Esophagus muscularis mucosa (tissue), 4 donors: ENCODE data around the gene PDE12. TPM values are rescaled to one million over a fixed set of nuclear protein-coding genes. Genes with fewer than 3 reads are reported as not detected.
"Not testable (repeated sequence)": the region's sequence is repeated elsewhere in the genome, so short reads cannot be mapped to it uniquely, and the experiment has no call there.

Experiments used
- DNase-seq: peaks from one replicate; pipeline ENCODE4 v3.0.0-alpha.2; 2017; ENCODE audit errors: extremely low spot score
- H3K27ac ChIP-seq, 4 donors: fragments of 200-600 bp; sonication (generic); replicated peaks in 1 of 4; 1 replicate in 3 of 4; 2 replicates in 1 of 4; pipeline ENCODE4 v1.5.1; 2016 to 2019; ENCODE audit warnings: mild to moderate bottlenecking in 1 of 4
- H3K27me3 ChIP-seq, 4 donors: fragments of 200-600 bp; sonication (generic); one replicate each; pipeline versions ENCODE4 v1.5.1 to v1.6.0; 2016 to 2019
- H3K36me3 ChIP-seq, 4 donors: fragments of 200-600 bp; sonication (generic); one replicate each; pipeline ENCODE4 v1.5.1; 2016 to 2019
- H3K4me1 ChIP-seq, 4 donors: fragments of 200-600 bp; sonication (generic); one replicate each; pipeline ENCODE4 v1.5.1; 2016 to 2019
- H3K4me3 ChIP-seq, 4 donors: fragments of 200-600 bp; sonication (generic); 1 replicate in 2 of 4; 2 replicates in 2 of 4; pipeline ENCODE4 v1.5.1; 2016 to 2019; ENCODE audit warnings: mild to moderate bottlenecking in 4 of 4, moderate library complexity in 1 of 4
- H3K9me3 ChIP-seq, 4 donors: fragments of 200-600 bp; sonication (generic); 1 replicate in 3 of 4; 2 replicates in 1 of 4; pipeline ENCODE4 v1.5.1; 2016 to 2019
- EP300 ChIP-seq: sonication (generic); formaldehyde crosslinking; IDR thresholded peaks from one replicate; pipeline ENCODE4 v1.6.1; 2017; ENCODE audit warnings: antibody characterized with exemption
- POLR2A ChIP-seq: fragments of 450-650 bp; IDR thresholded peaks from one replicate; pipeline ENCODE4 v1.6.1; 2017; ENCODE audit warnings: antibody characterized with exemption, moderate library complexity, mild to moderate bottlenecking, low read depth
- POLR2AphosphoS5 ChIP-seq, 2 donors: sonication (generic); formaldehyde crosslinking; IDR thresholded peaks; one replicate each; pipeline ENCODE4 v1.6.1; 2017; ENCODE audit warnings: antibody characterized with exemption in 2 of 2
- WGBS: methylation state at CpG from one replicate; pipeline ENCODE4 v1.1.5; 2018; 5-methylcytosine and 5-hydroxymethylcytosine counted together
- intact Hi-C: fragments of 100-400 bp; cut with DNase I; formaldehyde crosslinking; loops from one replicate; pipeline ENCODE4 v1.15.1; 2023
- total RNA-seq, 4 donors: library from RNA; depleted of rRNA; stranded (reverse); fragments of >200 nt; gene quantifications; one replicate each; pipeline versions ENCODE4 v1.1.0 to v1.2.1, GENCODE V29; 2016
- TF ChIP-seq, protein P1 (sequence below), 3 experiments: fragments of 200-600 bp in 2 of 3; fragments of 450-650 bp in 1 of 3; sonication (generic) in 2 of 3; IDR thresholded peaks; one replicate each; pipeline ENCODE4 v1.5.1; 2017 to 2019; ENCODE audit warnings: antibody characterized with exemption in 3 of 3, mild to moderate bottlenecking in 2 of 3, moderate library complexity in 1 of 3

The PDE12 gene
- total RNA-seq, 4 donors from 2014 or later = 19.0 to 26.5 (median 22.4) TPM

DNA sequence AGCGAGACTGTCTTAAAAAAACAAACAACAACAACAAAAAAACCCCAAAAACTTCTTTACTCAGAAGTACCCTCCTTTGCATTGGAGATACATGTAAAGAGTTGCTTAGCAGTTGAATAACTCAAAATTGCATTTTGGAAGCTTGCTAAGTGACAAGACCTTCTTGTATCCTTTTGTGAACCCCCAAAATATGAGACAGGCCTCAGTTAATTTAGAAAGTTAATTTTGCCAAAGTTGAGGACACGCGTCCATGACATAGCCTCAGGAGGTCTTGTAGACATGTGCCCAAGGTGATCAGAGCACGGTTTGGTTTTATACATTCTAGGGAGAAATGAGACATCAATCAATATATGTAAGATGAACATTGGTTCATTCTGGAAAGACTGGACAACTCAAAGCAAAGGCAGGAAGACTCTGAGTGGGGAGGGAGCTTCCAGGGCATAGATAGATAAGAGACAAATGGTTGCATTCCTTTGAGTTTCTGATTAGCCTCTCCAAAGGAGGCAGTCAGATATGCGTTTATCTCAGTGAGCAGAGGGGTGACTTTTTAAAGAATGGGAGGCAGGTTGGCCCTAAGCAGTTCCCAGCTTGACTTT lies 42.8 kb downstream of the PDE12 start:
- Histone ChIP-seq H3K27me3 (no peaks in the 10 kb centered on the region), H3K36me3 (peaks cover 0 to 20% (median 0%) of the 10 kb centered on the region in 4 donors), H3K4me3 (peak overlapping the region; percentile 67 to 89 (median 72)), H3K27ac (peak overlapping the region; percentile 91 to 99 (median 94)), H3K9me3 (no peaks in the 10 kb centered on the region), H3K4me1 (peaks cover 32 to 35% (median 32%) of the 10 kb centered on the region in 4 donors)
- 65% methylated on average over 5 of the region's 5 CpGs for WGBS
- DNase-seq = no peak
- TF ChIP-seq, protein P1, sequence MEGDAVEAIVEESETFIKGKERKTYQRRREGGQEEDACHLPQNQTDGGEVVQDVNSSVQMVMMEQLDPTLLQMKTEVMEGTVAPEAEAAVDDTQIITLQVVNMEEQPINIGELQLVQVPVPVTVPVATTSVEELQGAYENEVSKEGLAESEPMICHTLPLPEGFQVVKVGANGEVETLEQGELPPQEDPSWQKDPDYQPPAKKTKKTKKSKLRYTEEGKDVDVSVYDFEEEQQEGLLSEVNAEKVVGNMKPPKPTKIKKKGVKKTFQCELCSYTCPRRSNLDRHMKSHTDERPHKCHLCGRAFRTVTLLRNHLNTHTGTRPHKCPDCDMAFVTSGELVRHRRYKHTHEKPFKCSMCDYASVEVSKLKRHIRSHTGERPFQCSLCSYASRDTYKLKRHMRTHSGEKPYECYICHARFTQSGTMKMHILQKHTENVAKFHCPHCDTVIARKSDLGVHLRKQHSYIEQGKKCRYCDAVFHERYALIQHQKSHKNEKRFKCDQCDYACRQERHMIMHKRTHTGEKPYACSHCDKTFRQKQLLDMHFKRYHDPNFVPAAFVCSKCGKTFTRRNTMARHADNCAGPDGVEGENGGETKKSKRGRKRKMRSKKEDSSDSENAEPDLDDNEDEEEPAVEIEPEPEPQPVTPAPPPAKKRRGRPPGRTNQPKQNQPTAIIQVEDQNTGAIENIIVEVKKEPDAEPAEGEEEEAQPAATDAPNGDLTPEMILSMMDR (IDR thresholded peaks at IDR 0.05) = no peak
- no peak for TF ChIP-seq POLR2AphosphoS5 (IDR thresholded peaks at IDR 0.05)
- TF ChIP-seq EP300 = no peak
- no peak for TF ChIP-seq POLR2A
- intact Hi-C loops = loop anchor here (5.0 kb wide), 2 partner anchors 93 to 158 kb away; partner anchors contain the start of genes DENND6A and SLMAP

DNA sequence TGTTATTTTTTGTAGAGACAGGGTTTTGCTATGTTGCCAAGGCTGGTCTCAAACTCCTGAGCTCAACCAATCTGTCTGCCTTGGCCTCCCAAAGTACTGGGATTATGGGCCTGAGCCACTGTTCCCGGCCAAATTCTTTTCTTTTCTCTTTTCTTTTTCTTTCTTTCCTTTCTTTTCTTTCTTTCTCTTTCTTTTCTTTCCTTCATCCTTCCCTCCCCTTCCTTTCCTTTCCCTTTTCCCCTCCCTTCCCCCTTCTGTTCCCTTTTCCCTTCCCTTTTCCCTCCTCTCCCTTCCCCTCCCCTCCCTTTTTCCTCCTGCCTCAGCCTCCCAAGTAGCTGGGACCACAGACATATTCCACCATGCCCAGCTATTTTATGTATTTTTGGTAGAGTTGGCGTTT lies 44.1 kb downstream of the PDE12 start:
- TF ChIP-seq, protein P1 (IDR thresholded peaks at IDR 0.05) = no peak
- no peak for TF ChIP-seq EP300
- no peak for TF ChIP-seq POLR2AphosphoS5 (IDR thresholded peaks at IDR 0.05)
- TF ChIP-seq POLR2A = no peak
- peaks cover 18 to 21% (median 19%) of the 10 kb centered on the region in 4 donors for H3K4me1 ChIP-seq
- H3K9me3 ChIP-seq = no peaks in the 10 kb centered on the region
- WGBS = 98% methylated on average over 2 of the region's 2 CpGs
- no peak overlapping the region for H3K4me3 ChIP-seq
- intact Hi-C loops = no loop called here
- DNase-seq = no peak
- H3K27ac ChIP-seq = no peak overlapping the region
- no peaks in the 10 kb centered on the region for H3K27me3 ChIP-seq
- H3K36me3 ChIP-seq = peaks cover 0 to 20% (median 0%) of the 10 kb centered on the region in 4 donors

DNA sequence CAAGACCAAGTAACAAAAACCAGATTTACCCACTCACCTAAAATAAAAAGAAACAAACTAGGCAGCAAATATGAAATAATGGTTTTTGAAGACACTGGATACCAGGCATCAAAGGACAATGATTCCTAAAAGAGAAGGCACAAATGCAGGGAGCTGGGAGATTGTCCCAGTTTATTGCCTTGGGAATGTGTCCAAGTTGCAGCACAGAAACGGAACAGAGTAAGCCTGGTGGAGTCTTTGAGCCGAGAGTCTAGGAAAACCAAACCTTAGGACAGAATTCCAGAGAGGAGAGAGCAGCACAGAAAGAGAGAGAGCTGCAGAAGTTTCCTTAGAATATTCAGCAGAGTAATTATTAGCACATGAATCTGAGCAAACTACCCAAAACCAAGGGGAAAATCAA lies 48.9 kb downstream of the PDE12 start:
- intact Hi-C loops = no loop called here
- DNase-seq = no peak
- no peaks in the 10 kb centered on the region for H3K4me1 ChIP-seq
- peaks cover 0 to 25% (median 3%) of the 10 kb centered on the region in 4 donors for H3K36me3 ChIP-seq
- no peak overlapping the region for H3K27ac ChIP-seq
- WGBS = 76% methylated on average over 2 of the region's 2 CpGs
- TF ChIP-seq, protein P1 (IDR thresholded peaks at IDR 0.05) = no peak
- no peak for TF ChIP-seq POLR2A
- TF ChIP-seq POLR2AphosphoS5 (IDR thresholded peaks at IDR 0.05) = no peak
- no peak for TF ChIP-seq EP300
- no peaks in the 10 kb centered on the region for H3K27me3 ChIP-seq
- no peak overlapping the region for H3K4me3 ChIP-seq
- no peaks in the 10 kb centered on the region for H3K9me3 ChIP-seq

DNA sequence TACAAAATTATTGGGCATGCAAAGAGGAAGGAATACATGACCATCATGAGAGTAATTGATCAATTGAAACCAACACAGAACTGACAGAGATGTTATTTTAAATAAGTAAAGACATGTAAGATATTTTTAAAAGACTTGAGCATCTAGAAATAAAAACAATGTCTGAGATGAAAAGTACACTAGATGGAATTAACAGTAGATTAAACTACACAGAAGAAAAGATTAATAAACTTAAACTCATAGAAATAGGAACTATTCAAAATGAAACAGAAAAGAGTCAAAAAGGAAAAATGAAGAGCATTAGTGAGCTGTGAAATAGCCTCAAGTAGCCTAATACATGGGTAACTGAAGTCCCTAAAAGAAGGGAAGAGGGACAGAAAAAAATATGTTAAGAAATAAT lies 49.6 kb downstream of the PDE12 start:
- H3K27ac ChIP-seq = no peak overlapping the region
- no peaks in the 10 kb centered on the region for H3K9me3 ChIP-seq
- TF ChIP-seq POLR2AphosphoS5 (IDR thresholded peaks at IDR 0.05) = no peak
- TF ChIP-seq, protein P1 (IDR thresholded peaks at IDR 0.05) = no peak
- no peak for TF ChIP-seq EP300
- TF ChIP-seq POLR2A = no peak
- H3K27me3 ChIP-seq = no peaks in the 10 kb centered on the region
- H3K36me3 ChIP-seq = peaks cover 0 to 20% (median 3%) of the 10 kb centered on the region in 4 donors
- H3K4me1 ChIP-seq = no peaks in the 10 kb centered on the region
- no peak overlapping the region for H3K4me3 ChIP-seq
- DNase-seq = no peak
- intact Hi-C loops = no loop called here

- H3K27ac ChIP-seq, H3K4me1 ChIP-seq, DNase-seq, H3K27me3 ChIP-seq, intact Hi-C loops, H3K9me3 ChIP-seq, H3K4me3 ChIP-seq: not testable (repeated sequence)
- WGBS = 99% methylated on average over 5 of the region's 5 CpGs
- peaks cover 0 to 14% (median under 1%) of the 10 kb centered on the region in 4 donors for H3K36me3 ChIP-seq
Measured at GRCh38 chr3:57611870-57612269, 55.8 kb downstream of the PDE12 start.
